ENCODE results near the gene DCC. TPM values are rescaled to one million over a fixed set of nuclear protein-coding genes. Genes with fewer than 3 reads are reported as not detected.

Gene DCC
- total RNA-seq, 1 donor from 2014 or later = not detected

- no peak for DNase-seq (ENCODE audit: low read depth)
Observed at GRCh38 chr18:52499016-52499415, 159.0 kb downstream of the DCC start.

DNA sequence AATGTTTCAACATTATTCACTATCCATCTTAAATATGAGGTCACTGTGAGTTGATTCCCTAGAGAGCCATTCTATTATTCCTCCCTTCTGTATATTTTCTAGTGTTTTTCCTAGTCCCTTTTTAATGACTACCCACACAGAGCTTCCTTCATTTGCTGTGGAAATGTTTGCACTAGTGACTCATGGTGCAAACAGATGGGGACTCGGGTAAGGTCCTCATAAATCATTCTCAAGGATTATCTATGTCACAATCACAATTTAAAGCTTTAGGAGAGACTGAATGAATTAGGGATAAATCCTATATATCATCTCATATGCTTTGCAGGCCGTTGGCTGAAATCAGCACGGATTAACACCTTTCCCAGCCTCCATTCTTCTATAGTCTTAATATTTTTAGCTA, 159.6 kb downstream of the DCC start:
- no peak for DNase-seq (ENCODE audit: low read depth)

- no peak for DNase-seq (ENCODE audit: low read depth)
Observed at GRCh38 chr18:52504589-52504988, 164.6 kb downstream of the DCC start.

- no peak for DNase-seq (ENCODE audit: low read depth)
Observed at GRCh38 chr18:52510139-52510538, 170.1 kb downstream of the DCC start.

DNA sequence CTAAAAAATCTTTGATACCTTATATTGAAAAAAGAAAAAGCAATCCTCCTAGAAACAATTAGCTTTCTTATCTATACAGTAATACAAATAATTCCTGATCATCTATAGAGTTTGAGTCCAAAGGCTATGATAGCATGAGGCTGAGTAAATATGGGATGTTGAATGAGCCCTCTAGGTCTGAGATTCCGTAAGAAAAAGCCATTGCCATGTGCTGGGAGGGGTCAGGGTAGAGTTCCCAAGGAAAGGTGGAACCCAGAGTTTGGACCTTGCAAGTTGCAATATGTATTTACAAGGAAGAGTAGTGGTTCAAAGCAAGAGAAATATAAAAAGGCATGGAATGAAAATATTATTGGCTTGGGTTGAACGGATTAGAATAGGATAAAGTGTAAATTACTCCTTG, 178.1 kb downstream of the DCC start:
- no peak for DNase-seq (ENCODE audit: low read depth)

GRCh38 chr18:52519021-52519420, 179.0 kb downstream of the DCC start:
- no peak for DNase-seq (ENCODE audit: low read depth)

DNA sequence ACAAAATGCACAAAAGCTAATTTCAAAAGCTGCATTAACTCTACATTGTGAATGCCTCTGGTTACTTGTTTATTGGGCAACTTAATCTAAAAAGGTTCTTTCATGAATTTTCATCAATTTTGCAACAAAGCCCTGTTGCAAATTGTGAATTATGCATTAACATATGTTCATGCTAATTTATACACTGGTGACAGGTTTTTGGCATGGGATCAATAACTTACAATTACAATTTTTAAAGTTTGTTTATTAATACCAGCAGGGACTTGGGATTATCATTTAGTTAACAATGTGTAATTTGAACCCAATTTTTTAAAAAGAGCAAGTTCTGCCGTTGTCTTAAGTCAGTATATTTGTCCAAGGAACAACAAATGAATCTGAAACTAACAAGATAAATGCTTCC, 183.6 kb downstream of the DCC start:
- no peak for DNase-seq (ENCODE audit: low read depth)

DNA sequence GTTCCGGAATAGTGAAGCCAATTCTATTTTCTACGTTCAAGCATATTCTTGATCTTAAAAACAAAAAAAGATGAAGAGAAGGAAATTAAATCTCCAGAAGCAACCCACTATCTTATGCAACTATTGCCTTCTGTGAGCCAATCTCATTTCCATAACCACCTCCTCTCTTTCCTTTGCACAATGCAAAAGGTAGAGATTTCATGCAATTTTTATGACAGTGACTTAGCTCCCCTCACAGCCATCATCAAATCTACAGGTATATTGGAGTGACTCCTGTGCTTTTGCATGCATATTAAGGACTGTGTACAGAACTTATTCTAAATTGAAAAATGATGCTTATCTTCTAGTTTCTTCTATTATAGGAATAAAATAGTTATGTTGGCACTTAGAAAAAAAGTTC, 191.8 kb downstream of the DCC start:
- DNase-seq (ENCODE audit: low read depth) = no peak

GRCh38 chr18:52536039-52536438, 196.0 kb downstream of the DCC start:
- DNase-seq (ENCODE audit: low read depth) = no peak

- DNase-seq (ENCODE audit: low read depth) = no peak
Observed at GRCh38 chr18:52537261-52537660, 197.3 kb downstream of the DCC start.

- DNase-seq (ENCODE audit: low read depth) = no peak
Observed at GRCh38 chr18:52541056-52541455, 201.1 kb downstream of the DCC start.

GRCh38 chr18:52544086-52544485, 204.1 kb downstream of the DCC start:
- DNase-seq (ENCODE audit: low read depth) = no peak

DNA sequence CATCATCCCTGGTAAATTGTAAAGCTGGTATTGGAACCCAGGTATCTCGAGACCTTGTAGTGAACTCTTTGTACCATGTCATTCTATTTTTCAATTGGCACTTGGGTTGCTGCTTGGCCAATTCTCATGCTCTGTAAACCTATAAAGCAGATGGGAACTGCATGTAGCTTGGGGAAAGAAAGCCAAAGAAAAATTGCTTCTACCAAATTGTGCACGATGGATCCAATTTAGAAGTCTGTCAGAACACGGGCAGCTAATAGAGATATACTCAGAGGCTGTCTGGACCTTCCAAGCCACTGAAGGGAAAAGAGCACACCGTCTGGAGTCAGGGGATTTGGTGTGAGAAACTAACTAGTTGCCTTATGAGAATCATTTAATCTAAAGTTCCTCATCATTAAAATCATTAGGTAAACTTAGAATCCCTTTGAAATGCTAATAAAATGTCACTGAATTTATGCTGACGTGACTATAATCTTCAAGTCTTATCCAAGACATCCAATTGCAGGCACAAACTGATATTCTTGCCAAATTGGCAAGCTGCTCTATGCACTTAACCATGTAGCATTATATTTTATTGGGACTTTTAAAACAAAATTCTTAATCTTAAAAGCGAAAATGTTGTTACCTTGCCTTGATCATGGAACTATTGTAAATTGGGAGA, 206.8 kb downstream of the DCC start:
- no peak for DNase-seq (ENCODE audit: low read depth)

- DNase-seq (ENCODE audit: low read depth) = no peak
Observed at GRCh38 chr18:52553441-52553840, 213.4 kb downstream of the DCC start.

- DNase-seq (ENCODE audit: low read depth) = no peak
Observed at GRCh38 chr18:52554180-52554579, 214.2 kb downstream of the DCC start.

DNA sequence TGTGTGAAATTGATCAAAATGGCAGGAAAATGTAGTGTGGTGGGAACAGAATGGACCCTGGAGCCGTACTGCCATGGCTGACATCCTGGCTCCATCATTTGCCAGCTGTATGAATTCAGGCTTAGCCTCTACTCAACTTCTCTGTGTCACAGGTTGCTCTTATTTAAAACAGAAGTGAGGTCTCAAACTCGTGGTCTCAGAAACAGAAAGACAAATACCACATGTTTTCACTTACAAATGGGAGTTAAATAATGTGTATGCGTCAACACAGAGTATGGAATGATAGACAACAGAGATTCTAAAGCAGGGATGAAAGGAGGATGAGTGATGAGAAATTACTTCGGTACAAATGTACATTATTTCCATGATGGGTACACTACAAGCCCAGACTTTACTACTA, 227.4 kb downstream of the DCC start:
- no peak for DNase-seq (ENCODE audit: low read depth)

- no peak for DNase-seq (ENCODE audit: low read depth)
Observed at GRCh38 chr18:52569492-52569891, 229.5 kb downstream of the DCC start.

DNA sequence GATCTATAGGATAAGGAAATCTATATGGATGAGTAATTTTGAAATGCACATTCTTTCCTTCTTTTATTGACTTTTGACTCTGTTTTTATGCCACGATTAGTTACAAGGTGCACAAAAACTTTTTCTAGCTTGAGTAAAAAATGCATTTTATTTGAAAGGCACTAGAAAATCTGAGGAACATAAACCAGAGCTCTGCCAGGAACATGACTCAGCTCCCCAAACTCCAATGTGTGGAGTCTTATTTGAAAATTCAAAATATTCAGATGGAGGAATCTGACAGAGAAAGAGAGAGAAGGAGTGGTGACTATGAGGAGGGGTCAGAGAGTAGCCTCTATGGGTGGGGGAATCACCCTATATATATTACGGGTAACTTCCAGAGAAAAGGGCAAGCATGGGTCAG, 231.0 kb downstream of the DCC start:
- DNase-seq (ENCODE audit: low read depth) = no peak

- DNase-seq (ENCODE audit: low read depth) = no peak
Observed at GRCh38 chr18:52572036-52573000, 232.3 kb downstream of the DCC start.

- DNase-seq (ENCODE audit: low read depth) = no peak
Observed at GRCh38 chr18:52577795-52578194, 237.8 kb downstream of the DCC start.

DNA sequence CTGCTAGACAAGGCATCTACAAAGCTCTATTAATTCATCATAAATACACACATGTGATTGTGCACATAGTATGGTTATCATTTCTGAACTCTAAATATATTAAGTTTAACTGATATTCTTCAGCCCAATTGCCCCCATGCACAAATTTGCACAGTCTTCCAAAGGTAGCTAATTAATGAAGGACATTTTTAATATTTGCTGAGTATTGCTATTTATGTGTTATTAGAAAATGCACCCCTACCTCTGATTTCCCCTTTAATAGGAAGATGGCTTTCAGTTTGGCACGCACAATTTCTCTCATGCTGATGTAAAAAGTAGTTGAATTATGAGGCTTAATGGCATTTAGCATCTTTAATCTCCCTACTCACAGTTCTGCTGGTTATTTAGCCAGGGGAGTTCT, 242.1 kb downstream of the DCC start:
- no peak for DNase-seq (ENCODE audit: low read depth)

DNA sequence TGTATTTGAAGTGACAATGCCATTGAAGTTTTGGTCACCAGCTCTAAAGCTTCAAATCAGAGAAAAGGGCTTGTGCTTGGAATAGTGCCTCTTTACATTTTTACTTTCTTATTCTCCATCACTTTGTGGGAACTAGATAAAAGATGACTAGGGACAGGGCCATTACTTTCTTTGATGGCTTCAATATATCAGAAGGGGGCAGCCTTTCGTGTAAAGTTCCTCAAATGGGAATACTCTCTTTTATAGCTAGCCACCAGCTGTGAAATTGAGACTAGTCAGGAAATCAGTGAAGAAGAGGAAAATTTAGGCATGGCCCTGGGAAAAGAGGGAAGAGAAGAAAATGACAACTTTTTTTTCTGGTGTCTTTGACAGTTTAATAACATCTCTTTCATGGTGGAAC, 242.5 kb downstream of the DCC start:
- no peak for DNase-seq (ENCODE audit: low read depth)

GRCh38 chr18:52588931-52589330, 248.9 kb downstream of the DCC start:
- DNase-seq (ENCODE audit: low read depth) = no peak
